GM19452 (cell line): ENCODE measurements around the gene PSG4.
"Not testable (repeated sequence)": the region's sequence is repeated elsewhere in the genome, so short reads cannot be mapped to it uniquely, and the experiment has no call there.

Source experiments
- ATAC-seq: cut with Tn5 transposase; IDR thresholded peaks from one replicate; pipeline ENCODE4 v1.9.1; 2021; ENCODE audit not compliant: unreplicated experiment

PSG4 gene

GRCh38 chr19:43198686-43199419, 6.6 kb downstream of the PSG4 start:
- ATAC-seq: not testable (repeated sequence)

DNA sequence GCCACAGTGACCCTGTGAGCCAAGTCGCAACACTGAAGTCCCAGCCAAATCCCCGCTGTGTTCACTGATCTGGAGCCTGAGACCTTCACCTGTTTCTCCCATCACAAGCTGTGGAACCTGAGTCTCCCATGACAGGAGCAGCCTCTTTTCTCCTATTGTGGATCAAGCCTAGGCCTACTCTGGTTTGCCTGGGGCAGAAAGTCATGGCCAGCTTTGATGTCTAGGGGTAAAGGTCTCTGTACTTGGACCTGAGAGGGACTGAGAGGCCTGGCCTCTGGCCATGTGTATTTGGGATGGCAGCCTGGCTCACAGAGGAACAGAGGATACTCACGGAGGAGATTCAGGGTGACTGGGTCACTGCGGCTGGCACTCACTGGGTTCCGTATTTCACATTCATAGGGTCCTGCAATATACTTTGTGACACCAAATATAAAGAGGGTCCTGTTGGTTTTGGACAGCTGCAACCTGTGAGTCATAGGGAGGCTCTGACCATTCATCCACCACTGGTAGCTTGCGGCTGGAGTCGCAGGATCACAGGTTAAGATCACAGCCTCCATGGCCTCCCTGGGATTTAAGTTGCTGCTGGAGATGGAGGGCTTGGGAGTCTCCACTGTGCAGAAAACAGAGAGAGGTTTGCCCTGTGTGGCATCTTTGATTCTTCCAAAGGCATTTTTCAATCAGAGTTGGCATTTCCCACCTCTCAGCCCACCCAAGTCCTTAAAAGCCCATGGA, 7.6 kb downstream of the PSG4 start:
- not testable (repeated sequence) for ATAC-seq

DNA sequence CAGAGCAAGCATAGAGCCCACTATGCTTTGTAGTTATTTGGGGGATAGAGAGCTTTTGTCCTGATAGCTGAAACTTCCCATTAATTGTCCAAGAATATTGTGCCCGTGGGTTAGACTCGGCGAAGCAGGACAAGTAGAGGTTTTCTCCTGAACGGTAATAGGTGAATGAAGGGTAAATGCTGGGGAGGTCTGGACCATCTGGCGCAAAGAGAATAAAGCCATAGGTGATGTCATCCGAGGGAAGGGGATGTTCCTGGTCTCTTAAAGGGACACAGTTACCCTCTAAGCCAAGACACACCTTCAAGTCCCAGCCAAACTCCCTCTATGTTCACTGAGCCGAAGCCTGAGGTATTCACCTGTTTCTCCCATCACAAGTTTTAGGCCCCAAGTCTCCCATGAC, 11.0 kb downstream of the PSG4 start:
- ATAC-seq: not testable (repeated sequence)

DNA sequence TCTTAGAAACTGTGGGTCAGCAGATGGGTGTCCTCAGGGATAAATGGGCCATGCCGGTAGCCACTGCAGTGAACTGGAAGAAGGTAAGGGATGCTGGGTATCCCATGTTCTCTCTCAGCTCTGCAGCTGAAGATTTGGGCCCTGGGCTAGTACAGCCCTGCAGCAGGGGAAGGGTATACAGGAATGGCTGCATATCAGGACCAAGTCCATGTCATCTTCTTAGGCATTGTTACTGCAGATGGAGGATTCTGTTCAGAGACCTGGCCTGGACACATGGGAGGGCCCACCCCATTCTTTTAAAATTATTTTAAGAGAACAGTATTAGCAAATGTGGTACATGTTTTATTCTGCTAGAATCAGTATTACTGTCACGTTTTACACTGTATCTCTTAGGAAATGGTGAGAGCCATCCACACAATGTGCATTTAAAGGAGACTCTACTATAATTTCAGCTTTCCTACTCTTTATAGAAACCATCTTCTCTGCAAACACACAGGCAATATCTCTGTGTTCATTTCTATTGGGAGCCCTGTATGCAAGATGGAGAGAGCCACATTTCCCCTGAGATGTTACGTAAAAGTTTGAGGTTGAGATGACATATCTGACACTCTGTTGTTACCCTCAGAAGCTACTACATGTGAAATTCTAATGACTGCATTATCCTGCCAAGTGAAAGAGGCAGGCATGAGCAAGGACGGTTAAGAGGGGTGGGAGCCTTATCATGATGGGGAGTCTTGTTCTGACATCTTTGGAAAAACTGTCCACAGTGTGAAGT, 12.9 kb downstream of the PSG4 start:
- not testable (repeated sequence) for ATAC-seq

- ATAC-seq: not testable (repeated sequence)
Observed at GRCh38 chr19:43188092-43188491, 17.3 kb downstream of the PSG4 start.

DNA sequence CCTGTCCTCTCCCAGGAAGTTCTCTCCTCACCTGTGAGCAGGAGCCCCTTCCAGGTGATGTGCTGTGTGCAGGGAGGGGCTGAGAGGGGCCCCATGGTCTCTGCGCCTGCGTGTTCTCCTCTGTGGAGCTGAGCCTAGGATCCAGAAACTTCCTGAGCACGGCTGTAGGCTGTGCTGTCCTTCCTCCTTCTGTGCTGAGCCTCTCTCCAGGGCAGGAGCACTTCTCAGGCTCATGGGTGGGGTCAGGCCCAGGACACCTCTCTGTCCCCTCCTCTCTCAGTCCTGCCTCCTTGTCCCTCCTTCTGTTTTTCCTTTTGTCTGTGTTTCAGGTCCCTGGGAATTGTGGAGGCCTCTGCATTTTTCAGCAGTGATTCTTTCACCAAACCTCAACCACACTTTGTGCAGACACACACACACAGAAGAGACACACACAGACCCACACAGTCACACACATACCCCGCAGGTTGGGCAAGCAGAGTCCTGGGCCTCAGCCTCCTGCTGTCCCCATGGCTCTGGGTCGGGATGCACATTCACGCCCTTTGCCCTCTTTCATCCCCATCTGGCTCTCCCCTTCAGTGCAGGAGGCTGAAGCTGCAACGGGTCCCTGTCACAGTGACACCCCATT, 19.0 kb downstream of the PSG4 start, which contains the start of gene PSG5:
Gene PSG5 (minus strand): TSS at position 226 of the 625 bp plus-strand sequence. CDS start 131 bp downstream, at position 95.
- ATAC-seq: not testable (repeated sequence)

- ATAC-seq: not testable (repeated sequence)
Observed at GRCh38 chr19:43181869-43182771, 23.3 kb downstream of the PSG4 start.

GRCh38 chr19:43179569-43180147, 25.8 kb downstream of the PSG4 start:
- ATAC-seq: not testable (repeated sequence)

- not testable (repeated sequence) for ATAC-seq
Observed at GRCh38 chr19:43178577-43178976, 26.9 kb downstream of the PSG4 start.

GRCh38 chr19:43165906-43166305, 39.5 kb downstream of the PSG4 start:
- ATAC-seq: not testable (repeated sequence)

DNA sequence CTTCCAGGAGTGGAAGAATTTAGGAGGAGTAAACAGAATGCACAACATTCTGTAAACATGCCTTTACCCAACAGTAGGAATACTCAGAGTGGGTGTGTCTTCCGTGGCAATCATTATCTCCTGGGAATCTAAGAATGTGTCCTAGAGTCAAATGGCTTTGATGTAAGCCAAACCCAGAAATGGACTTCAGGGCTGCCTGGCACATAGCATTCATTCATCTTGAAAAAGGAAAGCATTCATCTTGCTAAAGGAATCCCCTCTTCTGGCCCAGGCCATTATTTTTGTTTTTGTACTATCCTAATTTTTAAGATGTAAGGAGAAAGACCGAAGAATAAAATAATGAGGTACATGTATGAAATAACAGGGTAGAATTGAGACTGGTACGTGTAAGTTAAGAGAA, 42.3 kb downstream of the PSG4 start:
- not testable (repeated sequence) for ATAC-seq

DNA sequence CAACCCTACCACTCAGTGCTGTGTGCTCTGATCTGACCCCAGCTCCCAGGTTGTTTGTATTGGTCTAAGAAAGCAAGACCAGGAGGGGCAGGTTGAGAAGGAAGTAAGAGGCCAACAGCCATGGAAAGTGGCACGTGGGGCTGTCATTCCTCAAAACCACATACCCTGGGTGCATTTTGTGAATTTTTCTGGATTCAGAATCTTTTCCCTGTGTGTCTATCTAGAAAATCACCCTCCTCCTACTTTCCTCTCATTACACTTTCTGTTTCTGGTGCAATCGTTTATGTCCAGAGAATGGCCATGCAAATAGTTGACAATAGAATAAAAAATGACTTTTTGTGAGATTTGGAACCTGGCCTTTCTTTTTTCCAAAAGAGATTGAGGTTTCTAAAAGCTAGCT, 43.2 kb downstream of the PSG4 start:
- not testable (repeated sequence) for ATAC-seq

GRCh38 chr19:43152214-43152613, 53.2 kb downstream of the PSG4 start:
- ATAC-seq: no peak

- ATAC-seq: not testable (repeated sequence)
Observed at GRCh38 chr19:43149788-43150187, 55.6 kb downstream of the PSG4 start.

GRCh38 chr19:43148233-43148632, 57.2 kb downstream of the PSG4 start:
- ATAC-seq: no peak
